ENCODE data around the gene CMIP. TPM values are rescaled to one million over a fixed set of nuclear protein-coding genes. Genes with fewer than 3 reads are reported as not detected.

The CMIP gene
- polyA plus RNA-seq, 1 of the 3 experiments (the other 2 are of a cell fraction): 5.4 TPM

DNA sequence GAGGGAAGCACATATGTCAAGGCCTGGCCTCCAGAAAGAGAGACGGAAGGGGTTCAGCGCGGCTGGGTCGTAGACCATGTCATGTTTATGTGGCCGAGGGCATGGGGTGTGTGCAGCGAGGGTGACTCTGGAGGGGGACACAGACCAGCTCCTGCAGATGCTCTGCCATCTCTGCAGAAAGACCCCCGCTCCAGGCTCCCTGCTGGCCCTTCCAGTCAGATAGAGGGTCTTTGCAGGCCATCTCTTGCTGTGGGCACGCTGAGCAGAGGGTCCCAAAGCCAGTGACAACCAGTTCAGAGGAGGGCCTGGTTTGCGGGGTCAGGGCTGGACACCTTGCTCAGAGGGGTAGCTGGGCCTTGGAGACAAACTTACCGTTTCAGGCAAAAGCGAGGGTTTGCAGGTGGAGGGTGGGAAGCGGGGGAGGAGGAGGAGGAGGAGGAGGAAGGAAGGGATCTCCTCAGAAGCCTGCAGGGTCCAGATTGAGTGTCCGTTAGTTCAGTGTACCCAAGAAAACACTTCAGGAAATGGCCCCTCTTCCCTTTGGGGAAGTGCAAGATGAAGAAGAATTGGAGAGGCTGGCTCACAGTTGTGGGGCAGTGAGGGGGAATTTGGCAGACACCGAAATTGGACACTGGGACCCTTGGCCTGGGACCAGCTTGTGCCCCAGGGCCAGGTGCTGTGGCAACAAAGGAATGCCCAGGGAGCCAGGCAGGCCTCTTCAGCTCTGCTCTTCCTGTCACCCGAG lies 102.8 kb downstream of the CMIP start:
- H3K27me3 ChIP-seq (ENCODE audit: insufficient read depth): no peaks in the 10 kb centered on the region
- H3K4me1 ChIP-seq (ENCODE audit: control insufficient read depth in 1 of 2, insufficient read depth in 2 of 2, low read depth in 1 of 2, low read length in 1 of 2): peaks cover 20 to 22% of the 10 kb centered on the region in 2 experiments; a peak in 3 of 4 replicates
- ChIA-PET CTCF (interaction anchor here (0.6 to 1.3 kb wide), 2 partner anchors 7 to 52 kb away, joined by 3 read pairs; no protein-coding TSS in a partner anchor), POLR2A (interaction anchor here (0.6 kb wide), 1 partner anchor 63 kb away, joined by 4 read pairs; no protein-coding TSS in a partner anchor)
- no peak overlapping the region for H3K4me3 ChIP-seq (ENCODE audit: low read depth in 2 of 2, low read length in 1 of 2)
- no peak overlapping the region for H3K27ac ChIP-seq (ENCODE audit: low read depth in 2 of 2, low read length in 1 of 2)
- H3K36me3 ChIP-seq (replicated peaks in 1 of 2; ENCODE audit: control insufficient read depth in 1 of 2, insufficient read depth in 2 of 2, low read length in 1 of 2): no peaks in the 10 kb centered on the region
- H3F3A ChIP-seq (replicated peaks; ENCODE audit: insufficient read depth): no peaks in the 10 kb centered on the region
- no peak for TF ChIP-seq RFX5 (IDR thresholded peaks at IDR 0.05; ENCODE audit: low read length)
- no peak for TF ChIP-seq EZH2phosphoT487 (IDR thresholded peaks at IDR 0.05; ENCODE audit: borderline replicate concordance, low read depth)
- TF ChIP-seq, protein P1, sequence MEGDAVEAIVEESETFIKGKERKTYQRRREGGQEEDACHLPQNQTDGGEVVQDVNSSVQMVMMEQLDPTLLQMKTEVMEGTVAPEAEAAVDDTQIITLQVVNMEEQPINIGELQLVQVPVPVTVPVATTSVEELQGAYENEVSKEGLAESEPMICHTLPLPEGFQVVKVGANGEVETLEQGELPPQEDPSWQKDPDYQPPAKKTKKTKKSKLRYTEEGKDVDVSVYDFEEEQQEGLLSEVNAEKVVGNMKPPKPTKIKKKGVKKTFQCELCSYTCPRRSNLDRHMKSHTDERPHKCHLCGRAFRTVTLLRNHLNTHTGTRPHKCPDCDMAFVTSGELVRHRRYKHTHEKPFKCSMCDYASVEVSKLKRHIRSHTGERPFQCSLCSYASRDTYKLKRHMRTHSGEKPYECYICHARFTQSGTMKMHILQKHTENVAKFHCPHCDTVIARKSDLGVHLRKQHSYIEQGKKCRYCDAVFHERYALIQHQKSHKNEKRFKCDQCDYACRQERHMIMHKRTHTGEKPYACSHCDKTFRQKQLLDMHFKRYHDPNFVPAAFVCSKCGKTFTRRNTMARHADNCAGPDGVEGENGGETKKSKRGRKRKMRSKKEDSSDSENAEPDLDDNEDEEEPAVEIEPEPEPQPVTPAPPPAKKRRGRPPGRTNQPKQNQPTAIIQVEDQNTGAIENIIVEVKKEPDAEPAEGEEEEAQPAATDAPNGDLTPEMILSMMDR (IDR thresholded peaks at IDR 0.05): no peak
- no peak for TF ChIP-seq MXI1 (IDR thresholded peaks at IDR 0.05; ENCODE audit: low read depth, low read length)
- TF ChIP-seq NRF1 (IDR thresholded peaks at IDR 0.05; ENCODE audit: low read depth, low read length): no peak
- TF ChIP-seq, protein P2, sequence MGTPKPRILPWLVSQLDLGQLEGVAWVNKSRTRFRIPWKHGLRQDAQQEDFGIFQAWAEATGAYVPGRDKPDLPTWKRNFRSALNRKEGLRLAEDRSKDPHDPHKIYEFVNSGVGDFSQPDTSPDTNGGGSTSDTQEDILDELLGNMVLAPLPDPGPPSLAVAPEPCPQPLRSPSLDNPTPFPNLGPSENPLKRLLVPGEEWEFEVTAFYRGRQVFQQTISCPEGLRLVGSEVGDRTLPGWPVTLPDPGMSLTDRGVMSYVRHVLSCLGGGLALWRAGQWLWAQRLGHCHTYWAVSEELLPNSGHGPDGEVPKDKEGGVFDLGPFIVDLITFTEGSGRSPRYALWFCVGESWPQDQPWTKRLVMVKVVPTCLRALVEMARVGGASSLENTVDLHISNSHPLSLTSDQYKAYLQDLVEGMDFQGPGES (IDR thresholded peaks at IDR 0.05; ENCODE audit: low read depth, low read length): no peak
- no peak for TF ChIP-seq SIN3A (IDR thresholded peaks at IDR 0.05; ENCODE audit: borderline replicate concordance, low read depth, low read length)
- TF ChIP-seq SMC3 (IDR thresholded peaks at IDR 0.05; ENCODE audit: low read depth, low read length): no peak
- TF ChIP-seq RCOR1 (IDR thresholded peaks at IDR 0.05; ENCODE audit: low read length): no peak
- no peak for TF ChIP-seq FOSL2 (IDR thresholded peaks at IDR 0.05; ENCODE audit: borderline replicate concordance, low read depth)
- no peak for TF ChIP-seq FOXM1 (IDR thresholded peaks at IDR 0.05; ENCODE audit: low read depth)
- TF ChIP-seq, protein P3, sequence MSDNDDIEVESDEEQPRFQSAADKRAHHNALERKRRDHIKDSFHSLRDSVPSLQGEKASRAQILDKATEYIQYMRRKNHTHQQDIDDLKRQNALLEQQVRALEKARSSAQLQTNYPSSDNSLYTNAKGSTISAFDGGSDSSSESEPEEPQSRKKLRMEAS (IDR thresholded peaks at IDR 0.05; ENCODE audit: low read depth): no peak
- TF ChIP-seq GATA2 (CRISPR knock-in tag; IDR thresholded peaks at IDR 0.05): no peak
- H3K9ac ChIP-seq: no peak overlapping the region
- H2AFZ ChIP-seq (ENCODE audit: low read depth): no peak overlapping the region
- no peaks in the 10 kb centered on the region for H4K20me1 ChIP-seq (ENCODE audit: insufficient read depth)
- no peak for DNase-seq
- no peaks in the 10 kb centered on the region for H3K9me2 ChIP-seq
- H3K79me2 ChIP-seq (ENCODE audit: insufficient read depth): peaks cover 17% of the 10 kb centered on the region; the same call in 1 of the 2 replicates
- no peaks in the 10 kb centered on the region for H3K9me3 ChIP-seq
- H3K4me2 ChIP-seq: no peak overlapping the region
- 92% methylated on average over 14 of the region's 15 CpGs for WGBS (ENCODE audit: low lambda C conversion rate)

DNA sequence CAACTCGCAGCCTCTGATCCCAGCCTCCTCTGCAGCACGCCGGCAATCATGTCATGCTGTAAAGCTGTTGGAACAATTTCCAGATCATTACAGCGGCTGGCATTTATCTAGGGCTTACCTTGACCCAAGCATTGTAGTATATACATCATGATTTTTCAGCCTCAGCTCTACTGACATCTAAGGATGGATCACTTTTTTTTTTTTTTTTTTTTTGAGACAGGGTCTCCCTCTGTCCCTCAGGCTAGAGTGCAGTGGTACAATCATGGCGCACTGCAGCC lies 103.3 kb downstream of the CMIP start:
- no peak overlapping the region for H3K4me3 ChIP-seq (ENCODE audit: low read depth in 2 of 2, low read length in 1 of 2)
- no peak overlapping the region for H3K9ac ChIP-seq
- H3K4me1 ChIP-seq (ENCODE audit: control insufficient read depth in 1 of 2, insufficient read depth in 2 of 2, low read depth in 1 of 2, low read length in 1 of 2): peaks cover 16 to 27% of the 10 kb centered on the region in 2 experiments; a peak in 3 of 4 replicates
- TF ChIP-seq JUND (IDR thresholded peaks at IDR 0.05) (no peak), NRF1 (IDR thresholded peaks at IDR 0.05; ENCODE audit: low read depth, low read length) (no peak), TAF1 (IDR thresholded peaks at IDR 0.05; ENCODE audit: borderline replicate concordance, low read depth, low read length) (no peak)
- TF ChIP-seq, protein P4, sequence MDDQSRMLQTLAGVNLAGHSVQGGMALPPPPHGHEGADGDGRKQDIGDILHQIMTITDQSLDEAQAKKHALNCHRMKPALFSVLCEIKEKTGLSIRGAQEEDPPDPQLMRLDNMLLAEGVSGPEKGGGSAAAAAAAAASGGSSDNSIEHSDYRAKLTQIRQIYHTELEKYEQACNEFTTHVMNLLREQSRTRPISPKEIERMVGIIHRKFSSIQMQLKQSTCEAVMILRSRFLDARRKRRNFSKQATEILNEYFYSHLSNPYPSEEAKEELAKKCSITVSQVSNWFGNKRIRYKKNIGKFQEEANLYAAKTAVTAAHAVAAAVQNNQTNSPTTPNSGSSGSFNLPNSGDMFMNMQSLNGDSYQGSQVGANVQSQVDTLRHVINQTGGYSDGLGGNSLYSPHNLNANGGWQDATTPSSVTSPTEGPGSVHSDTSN (IDR thresholded peaks at IDR 0.05): no peak
- TF ChIP-seq, protein P5, sequence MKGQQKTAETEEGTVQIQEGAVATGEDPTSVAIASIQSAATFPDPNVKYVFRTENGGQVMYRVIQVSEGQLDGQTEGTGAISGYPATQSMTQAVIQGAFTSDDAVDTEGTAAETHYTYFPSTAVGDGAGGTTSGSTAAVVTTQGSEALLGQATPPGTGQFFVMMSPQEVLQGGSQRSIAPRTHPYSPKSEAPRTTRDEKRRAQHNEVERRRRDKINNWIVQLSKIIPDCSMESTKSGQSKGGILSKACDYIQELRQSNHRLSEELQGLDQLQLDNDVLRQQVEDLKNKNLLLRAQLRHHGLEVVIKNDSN (IDR thresholded peaks at IDR 0.05; ENCODE audit: borderline replicate concordance, low read depth): no peak
- TF ChIP-seq, protein P6, sequence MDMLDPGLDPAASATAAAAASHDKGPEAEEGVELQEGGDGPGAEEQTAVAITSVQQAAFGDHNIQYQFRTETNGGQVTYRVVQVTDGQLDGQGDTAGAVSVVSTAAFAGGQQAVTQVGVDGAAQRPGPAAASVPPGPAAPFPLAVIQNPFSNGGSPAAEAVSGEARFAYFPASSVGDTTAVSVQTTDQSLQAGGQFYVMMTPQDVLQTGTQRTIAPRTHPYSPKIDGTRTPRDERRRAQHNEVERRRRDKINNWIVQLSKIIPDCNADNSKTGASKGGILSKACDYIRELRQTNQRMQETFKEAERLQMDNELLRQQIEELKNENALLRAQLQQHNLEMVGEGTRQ (IDR thresholded peaks at IDR 0.05; ENCODE audit: borderline replicate concordance, low read depth, low read length): no peak
- no peaks in the 10 kb centered on the region for H3K36me3 ChIP-seq (replicated peaks in 1 of 2; ENCODE audit: control insufficient read depth in 1 of 2, insufficient read depth in 2 of 2, low read length in 1 of 2)
- WGBS (ENCODE audit: low lambda C conversion rate): 98% methylated on average over 5 of the region's 5 CpGs
- no peaks in the 10 kb centered on the region for H4K20me1 ChIP-seq (ENCODE audit: insufficient read depth)
- H3K4me2 ChIP-seq: no peak overlapping the region
- no peak overlapping the region for H2AFZ ChIP-seq (ENCODE audit: low read depth)
- H3K27me3 ChIP-seq (ENCODE audit: insufficient read depth): no peaks in the 10 kb centered on the region
- no peaks in the 10 kb centered on the region for H3F3A ChIP-seq (replicated peaks; ENCODE audit: insufficient read depth)
- H3K79me2 ChIP-seq (ENCODE audit: insufficient read depth): peaks cover 16% of the 10 kb centered on the region; the same call in 1 of the 2 replicates
- no peak overlapping the region for H3K27ac ChIP-seq (ENCODE audit: low read depth in 2 of 2, low read length in 1 of 2)
- ChIA-PET CTCF (interaction anchor here (0.6 kb wide), 1 partner anchor 52 kb away, joined by 3 read pairs; no protein-coding TSS in a partner anchor), POLR2A (interaction anchor here (0.6 kb wide), 1 partner anchor 62 kb away, joined by 4 read pairs; no protein-coding TSS in a partner anchor)
- no peaks in the 10 kb centered on the region for H3K9me3 ChIP-seq
- no peaks in the 10 kb centered on the region for H3K9me2 ChIP-seq
- DNase-seq: no peak

Measured in SK-N-SH (cell line).